HG03060 (cell line): Measurements from ENCODE around the gene LRRC34.

Experiments
- ATAC-seq: cut with Tn5 transposase; IDR thresholded peaks from one replicate; pipeline ENCODE4 v1.9.1; 2021; ENCODE audit warnings: low read depth, moderate number of reproducible peaks; ENCODE audit not compliant: unreplicated experiment

Gene LRRC34, protein sequence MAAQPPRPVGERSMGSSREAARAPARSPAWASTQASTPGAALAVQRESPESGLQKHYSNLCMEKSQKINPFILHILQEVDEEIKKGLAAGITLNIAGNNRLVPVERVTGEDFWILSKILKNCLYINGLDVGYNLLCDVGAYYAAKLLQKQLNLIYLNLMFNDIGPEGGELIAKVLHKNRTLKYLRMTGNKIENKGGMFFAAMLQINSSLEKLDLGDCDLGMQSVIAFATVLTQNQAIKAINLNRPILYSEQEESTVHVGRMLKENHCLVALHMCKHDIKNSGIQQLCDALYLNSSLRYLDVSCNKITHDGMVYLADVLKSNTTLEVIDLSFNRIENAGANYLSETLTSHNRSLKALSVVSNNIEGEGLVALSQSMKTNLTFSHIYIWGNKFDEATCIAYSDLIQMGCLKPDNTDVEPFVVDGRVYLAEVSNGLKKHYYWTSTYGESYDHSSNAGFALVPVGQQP

DNA sequence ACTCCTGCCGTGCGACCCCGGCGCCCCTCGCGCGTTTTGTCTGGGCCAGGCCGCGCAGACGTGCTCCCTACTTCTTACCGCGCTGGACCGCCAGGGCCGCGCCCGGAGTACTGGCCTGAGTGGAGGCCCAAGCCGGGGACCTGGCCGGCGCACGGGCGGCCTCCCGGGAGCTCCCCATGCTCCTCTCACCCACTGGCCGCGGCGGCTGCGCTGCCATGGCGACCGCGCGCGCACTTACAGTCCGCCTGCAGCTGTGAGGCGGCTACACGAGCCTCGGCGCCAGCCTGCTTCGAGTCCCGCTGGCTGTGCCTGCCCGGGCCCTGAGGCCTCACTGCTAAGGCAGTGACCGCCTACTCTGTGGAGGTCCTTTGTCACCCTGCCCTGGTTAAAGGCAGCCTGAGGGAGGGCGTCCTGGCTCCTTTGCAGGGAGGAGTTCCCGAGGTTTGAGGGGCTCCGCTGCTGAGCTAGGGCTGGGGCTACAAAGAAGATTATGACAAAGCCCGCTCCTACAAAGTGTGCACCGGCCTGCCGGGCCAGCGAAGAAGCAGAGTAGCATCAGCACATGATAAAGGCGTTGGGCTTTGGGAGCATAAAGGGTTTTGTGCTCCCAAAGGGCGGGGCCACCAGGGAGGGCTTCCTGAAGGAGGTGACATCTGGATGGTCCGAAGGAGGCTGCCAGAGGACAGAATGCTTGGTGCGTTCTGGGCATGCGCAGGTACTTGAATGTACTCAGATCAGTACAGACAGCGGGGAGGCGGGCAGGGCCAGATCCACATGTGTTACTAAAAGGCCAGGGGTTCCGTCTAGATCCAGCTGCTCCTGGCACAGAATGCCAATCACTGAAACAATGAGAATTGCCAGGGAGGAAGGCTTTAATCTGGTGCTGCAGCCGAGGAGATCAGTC is at the start of gene LRRC34, which contains the start of gene LRRIQ4:
LRRC34 (minus strand) TSS at position 573 of the 904 bp plus-strand sequence; CDS start at position 217, 356 bp downstream.
LRRIQ4 (plus strand) TSS at position 539 of the 904 bp plus-strand sequence. CDS start 9,052 bp downstream, outside the sequence.
- peak; percentile 51 for ATAC-seq

DNA sequence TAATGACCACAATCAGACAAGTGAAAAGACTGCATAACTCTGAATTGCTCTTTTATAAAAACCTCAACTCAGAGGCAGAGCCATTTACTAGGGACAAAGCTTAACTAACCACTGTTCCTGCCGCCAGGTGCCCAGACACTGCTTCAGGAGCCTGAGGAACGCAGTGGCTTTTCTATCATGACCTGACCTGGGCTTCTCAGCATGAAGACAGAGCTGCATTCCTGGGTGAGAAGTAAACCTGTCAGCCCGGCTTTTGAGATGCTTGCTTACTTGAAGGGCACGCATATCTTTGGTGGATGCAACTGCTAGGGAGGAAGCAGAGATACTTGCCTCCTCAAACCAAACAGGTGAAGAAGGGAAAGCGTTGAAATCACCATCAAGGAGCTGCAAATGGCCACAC is 49.2 kb upstream of the LRRC34 start:
- no peak for ATAC-seq

DNA sequence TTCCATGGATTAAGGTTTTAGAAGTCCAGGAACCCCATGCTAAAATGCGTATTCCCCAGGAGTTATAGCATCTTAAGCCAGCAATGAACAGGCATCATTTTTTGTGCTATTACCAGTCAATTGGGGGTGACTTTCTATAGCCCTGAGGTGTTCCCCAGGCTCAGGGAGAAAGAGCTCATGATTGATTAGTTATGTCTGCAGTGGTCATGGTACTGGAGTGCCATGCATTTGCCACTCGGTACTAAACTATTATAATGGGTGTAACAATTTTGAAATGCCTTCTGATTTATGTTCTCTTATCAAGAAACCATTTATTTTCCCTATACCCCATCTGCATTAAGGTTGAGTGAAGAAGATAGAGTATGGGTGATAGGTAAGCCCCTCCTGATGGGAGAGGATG is 45.1 kb upstream of the LRRC34 start:
- ATAC-seq, result no peak

DNA sequence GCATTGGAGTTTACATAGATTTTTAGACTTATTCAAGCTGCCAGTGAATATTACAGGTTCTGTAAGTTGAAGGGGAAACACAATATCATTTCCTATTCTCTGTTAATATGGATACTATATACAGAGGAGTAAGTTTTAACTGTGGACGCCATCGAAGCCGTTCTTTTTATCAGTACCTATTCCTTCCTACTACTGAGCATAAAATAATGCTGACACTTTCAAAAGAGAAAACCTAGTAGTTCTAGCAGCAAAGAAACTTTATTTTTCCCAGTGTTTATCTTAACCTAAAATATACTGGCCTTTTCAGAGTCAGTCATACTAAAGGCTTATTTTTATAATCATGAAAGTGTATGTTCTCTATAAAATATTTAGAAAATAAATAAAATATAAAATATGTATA is 42.8 kb upstream of the LRRC34 start:
- ATAC-seq, result no peak

DNA sequence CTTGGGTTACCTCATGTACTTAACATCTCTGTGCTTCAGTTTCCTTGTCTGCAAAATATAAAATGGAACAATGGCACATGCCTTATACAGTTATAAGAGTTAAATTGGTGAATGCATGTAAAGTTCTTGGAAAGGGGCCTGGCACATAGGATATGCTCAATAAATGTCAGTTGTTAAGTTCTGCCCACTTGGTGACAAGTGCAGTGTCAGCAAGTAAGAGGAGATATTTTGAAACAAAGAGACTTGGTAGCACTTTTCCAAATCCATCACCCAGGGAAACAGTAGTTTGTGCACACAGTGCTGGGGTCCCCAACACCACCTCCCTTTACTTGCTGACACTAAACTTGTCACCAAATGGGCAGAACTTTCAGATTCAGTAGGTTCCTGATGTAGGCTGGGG is 37.9 kb upstream of the LRRC34 start:
- ATAC-seq, result no peak

DNA sequence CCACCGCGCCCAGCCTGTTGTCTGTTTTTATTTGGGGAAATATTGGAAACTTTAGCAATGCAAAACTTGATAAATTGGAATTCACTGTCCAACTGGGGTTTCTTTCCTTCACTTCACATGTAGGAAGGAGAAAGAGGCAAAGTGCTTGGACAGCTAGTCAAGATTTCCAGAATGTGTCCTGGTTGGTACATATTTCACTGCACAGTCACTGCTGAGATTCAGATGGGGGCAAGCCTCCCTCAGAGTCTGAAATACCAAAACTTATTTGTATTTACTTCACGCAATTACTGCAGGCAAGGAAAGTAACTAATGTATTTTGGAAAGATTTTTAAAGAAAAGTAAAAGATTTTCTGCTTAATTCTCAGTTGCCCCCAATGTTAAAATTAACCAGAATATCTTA is 36.0 kb upstream of the LRRC34 start:
- no peak for ATAC-seq

DNA sequence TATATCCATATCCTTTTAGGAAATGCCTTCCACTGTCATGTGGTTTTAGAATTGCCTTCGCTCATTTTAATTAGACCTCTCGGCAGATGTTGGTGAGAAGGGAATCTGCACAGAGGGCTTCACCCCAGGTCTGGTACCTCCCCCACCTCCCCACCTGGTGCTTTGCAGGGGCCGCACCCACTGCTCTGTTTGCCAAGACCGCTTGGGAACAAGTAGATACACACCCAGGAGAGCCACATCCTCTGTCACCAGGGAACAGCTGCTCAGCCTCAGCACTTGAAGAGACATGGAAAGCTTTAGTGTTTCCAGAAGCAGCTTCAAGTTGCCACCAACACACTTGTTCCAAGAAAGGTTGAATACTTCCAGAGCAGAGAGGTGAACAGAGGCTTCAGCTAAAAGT is 35.2 kb upstream of the LRRC34 start:
- no peak for ATAC-seq

DNA sequence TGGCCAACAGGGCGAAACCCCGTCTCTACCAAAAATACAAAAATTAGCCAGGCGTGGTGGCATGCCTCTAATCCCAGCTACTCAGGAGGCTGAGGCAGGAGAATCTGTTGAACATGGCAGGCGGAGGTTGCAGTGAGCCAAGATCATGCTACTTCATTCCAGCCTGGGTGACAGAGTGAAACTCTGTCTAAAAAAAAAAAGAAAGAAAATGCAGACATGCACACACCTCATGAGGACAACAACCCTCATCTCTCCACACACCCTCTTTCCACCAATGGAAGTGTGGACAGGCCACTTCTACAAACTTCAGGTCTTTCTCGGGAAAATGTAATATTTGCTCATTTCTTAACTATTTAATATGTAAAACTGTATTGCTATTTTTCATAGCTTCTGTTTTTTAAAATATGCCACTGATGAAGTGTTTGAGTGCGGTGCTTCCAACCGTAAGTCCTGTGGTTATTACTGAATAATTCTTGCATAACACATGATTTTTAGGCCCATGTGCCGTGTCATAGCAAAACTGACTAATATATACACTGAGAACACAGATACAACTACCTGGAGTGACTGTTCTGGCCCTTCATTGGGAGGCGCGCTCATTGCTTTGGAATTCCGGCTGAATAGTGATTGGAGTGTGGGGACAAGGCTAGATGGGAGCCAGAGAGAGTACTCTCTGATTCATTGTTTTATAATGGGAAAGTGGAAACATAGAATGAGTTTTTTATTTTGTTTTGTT is 33.9 kb upstream of the LRRC34 start:
- peak; percentile 94 for ATAC-seq

DNA sequence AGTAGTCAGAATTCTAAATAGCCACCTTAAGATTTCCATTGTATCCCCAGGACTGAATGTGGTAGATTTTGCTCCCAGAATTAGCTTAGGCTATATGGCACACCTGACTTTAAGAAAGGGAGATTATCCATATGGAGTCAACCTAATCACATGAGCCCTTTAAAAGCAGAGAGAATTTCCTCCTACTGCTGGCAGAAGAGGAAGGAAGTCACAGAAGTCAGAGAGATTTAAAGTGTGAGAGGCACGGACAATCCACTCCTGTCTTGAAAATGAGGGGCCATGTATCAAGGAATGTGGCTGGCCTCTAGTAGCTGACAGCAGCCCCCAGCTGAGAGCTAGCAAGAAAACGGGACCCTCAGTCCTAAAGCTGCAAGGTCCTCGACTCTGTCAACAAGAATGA is 30.3 kb upstream of the LRRC34 start:
- no peak for ATAC-seq

DNA sequence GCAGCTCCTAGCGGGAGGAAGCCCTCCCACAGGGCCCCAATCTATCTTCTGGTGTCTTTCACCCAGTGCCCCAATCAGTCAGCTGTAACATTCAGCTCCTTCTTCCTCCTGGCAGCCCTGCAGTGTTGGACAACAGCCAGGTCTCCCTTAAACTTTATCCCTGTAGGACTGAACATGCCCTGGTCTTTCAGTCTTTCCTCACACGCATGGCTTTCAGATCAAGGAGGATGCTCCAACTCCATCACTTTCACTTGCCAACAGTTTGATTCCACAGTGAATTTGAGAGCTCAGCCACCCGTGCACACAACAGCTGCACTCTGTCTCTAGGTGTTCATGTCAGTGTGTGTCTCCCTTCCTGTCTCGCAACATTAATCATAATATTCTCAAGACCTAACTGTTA is 28.5 kb upstream of the LRRC34 start:
- no peak for ATAC-seq

DNA sequence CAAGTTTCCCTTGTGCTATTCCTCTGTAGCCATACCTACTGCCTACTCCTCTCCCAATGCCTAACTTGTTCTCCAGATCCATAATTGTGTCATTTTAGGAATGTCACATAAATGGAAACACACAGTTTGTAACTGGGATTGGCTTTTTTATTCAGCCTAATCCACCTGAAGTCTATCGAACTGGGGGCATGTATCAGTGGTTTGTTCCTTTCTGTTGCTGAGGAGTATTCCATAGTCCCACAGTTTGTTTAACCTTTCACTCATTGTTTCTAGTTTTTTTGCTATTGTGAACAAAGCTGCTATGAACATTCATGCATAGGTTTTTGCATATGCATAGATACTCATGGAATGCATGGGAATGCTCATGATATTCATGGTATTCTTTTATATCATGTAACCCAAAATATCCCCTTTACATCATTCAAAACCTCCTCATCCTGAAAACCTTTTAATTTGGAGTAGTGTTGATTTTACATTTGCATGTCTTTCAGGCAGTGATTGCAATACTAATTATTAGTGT is 25.9 kb upstream of the LRRC34 start:
- no peak for ATAC-seq

DNA sequence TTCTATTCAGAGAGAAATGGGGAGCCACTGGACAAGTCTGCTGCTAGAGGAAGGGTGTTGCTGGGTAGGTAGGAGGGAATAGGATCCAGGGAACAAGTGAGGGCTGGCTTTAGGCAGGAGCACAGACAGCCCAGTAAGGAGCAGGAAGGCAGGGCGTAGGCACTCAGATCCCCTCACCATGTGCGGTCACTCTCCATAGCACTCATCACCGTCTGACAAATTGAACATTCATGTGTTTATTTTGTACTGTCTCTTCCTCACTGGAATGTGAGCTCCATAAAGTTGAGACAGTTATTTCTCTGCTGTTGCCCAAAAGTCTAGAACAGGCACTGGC is 24.2 kb upstream of the LRRC34 start:
- ATAC-seq, result no peak

DNA sequence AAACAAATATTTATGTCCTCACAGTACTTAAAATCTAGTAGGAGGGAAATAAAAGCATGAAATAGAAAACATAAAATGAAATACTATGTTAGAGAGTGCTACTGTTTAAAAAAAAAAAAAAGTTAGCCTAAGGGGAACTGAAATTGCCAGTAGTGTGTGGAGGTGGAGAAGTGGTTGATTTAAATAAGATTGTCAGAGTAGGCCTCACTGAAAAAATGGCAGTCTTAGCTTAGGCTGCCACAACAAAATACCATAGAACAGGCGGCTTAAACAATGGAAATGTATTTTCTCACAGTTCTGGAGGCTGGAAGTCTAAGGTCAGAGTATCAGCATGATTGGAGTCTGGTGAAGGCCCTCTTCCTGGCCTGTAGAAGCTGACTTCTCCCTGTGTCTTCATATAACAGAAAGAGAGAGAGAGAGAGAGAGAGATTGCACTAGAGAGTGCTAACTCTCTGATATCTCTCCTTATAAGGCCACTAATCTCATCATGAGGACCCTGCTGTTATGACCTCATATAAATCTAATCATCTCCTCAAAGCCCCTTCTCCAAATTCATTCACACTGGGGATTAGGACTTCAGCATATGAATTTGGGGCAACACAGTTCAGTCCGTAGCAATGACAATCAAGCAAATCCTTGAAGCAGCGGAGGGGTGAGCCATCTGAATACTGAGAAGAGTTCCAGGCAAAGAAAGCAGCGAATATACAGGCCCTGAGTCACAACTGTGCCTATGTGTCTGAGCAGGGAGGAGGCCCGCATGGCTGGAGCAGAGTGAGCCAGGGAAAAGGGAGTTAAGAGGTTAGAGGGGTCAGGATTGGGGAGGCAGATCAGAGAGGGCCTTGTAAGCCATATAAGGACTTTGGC is 23.6 kb upstream of the LRRC34 start:
- ATAC-seq, result peak; percentile 78

DNA sequence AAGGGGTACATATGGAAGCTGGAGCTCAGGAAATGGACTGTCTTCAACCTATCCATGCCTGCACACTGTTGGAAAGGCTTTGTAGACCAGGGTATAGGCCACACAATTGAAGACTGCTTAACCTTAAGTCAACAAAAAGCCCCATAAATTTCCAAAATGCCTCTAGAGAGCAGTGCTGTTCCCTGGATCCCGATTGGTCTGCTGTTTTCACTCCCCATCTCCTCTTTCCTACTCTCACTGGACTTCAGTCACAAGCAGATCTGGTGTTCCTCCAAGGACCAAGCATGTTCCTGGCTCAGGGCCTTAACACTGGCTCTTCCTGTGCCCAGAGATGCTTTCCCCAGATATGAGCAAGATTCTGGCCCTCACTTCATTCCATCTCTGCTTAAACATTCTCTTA is 22.8 kb upstream of the LRRC34 start:
- no peak for ATAC-seq

DNA sequence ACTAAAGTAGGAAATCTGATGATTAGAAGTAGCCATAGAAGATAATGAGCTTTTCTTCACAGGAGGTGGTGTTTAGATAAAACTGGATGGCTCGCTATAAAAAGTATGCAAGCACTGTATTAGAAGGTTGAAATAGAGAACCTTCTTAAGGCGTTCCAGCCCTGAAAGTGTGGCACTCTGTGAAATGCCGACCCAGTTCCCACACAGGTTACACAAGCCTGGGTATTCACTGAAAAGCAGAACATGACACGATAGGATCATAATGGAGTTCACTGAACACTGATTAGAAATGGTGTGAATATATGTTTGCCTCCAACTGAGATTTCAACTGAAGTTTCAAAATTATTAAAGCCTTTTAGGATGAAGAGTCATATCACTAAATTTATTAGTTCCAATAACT is 15.0 kb upstream of the LRRC34 start:
- ATAC-seq, result no peak

DNA sequence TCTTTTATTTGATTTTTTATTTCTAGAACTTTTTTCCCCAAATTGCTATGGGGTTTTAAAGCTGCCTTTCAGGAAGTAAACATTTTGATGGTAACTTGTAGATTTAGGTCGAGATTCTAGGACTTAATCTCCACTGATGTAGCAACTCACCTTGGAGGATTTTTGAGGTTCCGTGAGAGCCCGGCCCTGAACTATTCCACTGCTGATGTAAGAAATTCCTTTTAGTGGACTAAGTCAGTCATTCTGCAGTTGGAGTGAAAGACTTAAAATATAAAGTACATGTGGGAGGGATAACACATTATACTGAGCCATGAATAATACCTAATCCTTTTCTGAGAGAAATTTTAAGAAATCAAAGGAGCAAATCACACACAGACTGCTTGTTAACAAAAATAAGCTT is 12.6 kb upstream of the LRRC34 start:
- no peak for ATAC-seq

DNA sequence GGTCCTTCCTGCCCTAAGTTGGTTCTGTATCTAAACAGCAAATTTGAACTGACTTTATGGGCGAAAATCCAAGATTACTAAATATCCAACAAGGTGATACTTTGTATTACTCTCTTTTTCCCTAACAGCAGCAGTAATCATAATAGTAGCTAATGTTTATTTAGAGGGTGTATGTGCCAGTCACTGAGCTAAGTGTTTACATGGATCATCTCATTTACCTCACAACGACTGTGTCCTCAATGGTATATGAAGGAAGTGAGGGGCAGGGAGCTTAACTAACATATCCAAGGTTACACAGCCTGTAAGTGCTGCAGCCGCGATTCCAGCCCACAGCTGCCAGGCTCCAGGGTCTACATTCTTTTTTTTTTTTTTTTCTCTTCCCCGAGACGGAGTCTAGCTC is 10.3 kb upstream of the LRRC34 start:
- ATAC-seq, result no peak

DNA sequence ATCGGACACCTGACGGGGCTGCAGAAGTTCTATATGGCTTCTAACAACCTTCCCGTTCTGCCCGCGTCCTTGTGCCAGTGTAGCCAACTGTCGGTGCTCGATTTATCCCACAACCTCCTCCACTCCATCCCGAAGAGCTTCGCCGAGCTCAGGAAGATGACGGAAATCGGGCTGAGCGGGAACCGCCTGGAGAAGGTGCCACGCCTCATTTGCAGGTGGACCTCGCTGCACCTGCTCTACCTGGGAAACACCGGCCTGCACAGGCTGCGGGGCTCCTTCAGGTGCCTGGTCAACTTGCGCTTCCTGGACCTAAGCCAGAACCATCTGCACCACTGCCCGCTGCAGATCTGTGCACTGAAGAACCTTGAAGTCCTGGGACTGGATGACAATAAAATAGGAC is 9.8 kb upstream of the LRRC34 start:
- ATAC-seq, result no peak

DNA sequence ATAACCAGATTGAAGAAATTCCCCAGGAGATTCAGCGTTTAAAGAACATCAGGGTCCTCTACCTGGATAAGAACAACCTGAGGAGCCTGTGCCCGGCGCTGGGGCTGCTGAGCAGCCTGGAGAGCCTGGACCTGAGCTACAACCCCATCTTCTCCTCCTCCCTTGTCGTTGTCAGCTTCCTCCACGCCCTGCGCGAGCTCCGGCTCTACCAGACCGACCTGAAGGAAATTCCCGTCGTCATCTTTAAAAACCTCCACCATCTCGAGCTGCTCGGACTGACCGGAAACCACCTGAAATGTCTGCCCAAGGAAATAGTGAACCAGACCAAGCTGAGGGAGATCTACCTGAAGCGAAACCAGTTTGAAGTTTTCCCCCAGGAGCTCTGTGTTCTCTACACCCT is 9.4 kb upstream of the LRRC34 start:
- no peak for ATAC-seq

DNA sequence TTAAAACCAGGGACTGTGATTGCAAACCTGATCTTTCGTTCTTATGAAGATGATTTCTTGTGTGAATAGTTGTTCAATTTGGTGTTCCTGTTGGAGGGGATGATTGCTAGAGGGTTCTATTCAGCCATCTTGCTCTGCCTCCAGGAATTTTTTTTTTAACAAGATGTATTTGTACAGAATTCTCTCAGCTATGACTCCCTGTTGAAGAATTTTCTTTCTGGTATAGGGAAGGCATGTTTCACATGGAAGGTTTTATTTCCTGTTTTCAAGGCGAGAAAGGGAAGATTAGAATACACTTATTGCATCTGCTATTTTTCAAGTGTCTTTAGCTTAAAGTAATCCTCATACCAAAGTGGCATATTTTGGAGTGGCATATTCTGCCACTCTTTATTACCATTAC is 5.6 kb upstream of the LRRC34 start:
- no peak for ATAC-seq
